ENCODE results near the gene DCAF11. TPM values are rescaled to one million over a fixed set of nuclear protein-coding genes. Genes with fewer than 3 reads are reported as not detected.

DCAF11 gene
- total and polyA plus RNA-seq, 2 of the 8 experiments (the other 6 are each of a cell fraction or from before 2014, with no cell fraction given), result 60.4 to 63.6 TPM

DNA sequence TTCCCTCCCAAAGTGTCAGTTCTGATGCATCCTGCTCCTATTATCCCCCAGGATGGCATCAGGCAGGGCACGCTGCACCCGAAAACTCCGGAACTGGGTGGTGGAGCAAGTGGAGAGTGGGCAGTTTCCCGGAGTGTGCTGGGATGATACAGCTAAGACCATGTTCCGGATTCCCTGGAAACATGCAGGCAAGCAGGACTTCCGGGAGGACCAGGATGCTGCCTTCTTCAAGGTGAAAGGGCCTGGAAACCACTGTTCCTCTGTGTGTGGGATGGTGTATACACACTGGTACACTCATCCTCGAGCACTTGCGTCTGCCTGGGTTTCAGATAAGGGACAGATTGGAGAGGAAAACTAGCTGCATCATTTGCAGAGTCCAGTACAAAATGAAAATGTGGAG lies 47.5 kb downstream of the DCAF11 start:
- TF ChIP-seq SIRT6 (IDR thresholded peaks at IDR 0.05; ENCODE audit: low read length) (no peak), NANOG (IDR thresholded peaks at IDR 0.05; ENCODE audit: insufficient read depth, low read depth, low read length, poor library complexity, severe bottlenecking) (no peak), KDM1A (IDR thresholded peaks at IDR 0.05; ENCODE audit: borderline replicate concordance, low read length) (no peak), KDM4A (IDR thresholded peaks at IDR 0.05; ENCODE audit: low read depth, low read length, severe bottlenecking) (no peak), TAF7 (optimal IDR thresholded peaks at IDR 0.05; ENCODE audit: borderline replicate concordance, low read depth, low read length) (no peak), SAP30 (IDR thresholded peaks at IDR 0.05; ENCODE audit: insufficient read depth, insufficient replicate concordance, low read length) (no peak), SIX5 (IDR thresholded peaks at IDR 0.05; ENCODE audit: low read depth, low read length) (no peak), HDAC2 (IDR thresholded peaks at IDR 0.05; ENCODE audit: borderline replicate concordance in 1 of 2, low read depth in 2 of 2, low read length in 2 of 2) (no peak)
- TF ChIP-seq, protein P1, sequence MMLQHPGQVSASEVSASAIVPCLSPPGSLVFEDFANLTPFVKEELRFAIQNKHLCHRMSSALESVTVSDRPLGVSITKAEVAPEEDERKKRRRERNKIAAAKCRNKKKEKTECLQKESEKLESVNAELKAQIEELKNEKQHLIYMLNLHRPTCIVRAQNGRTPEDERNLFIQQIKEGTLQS (IDR thresholded peaks at IDR 0.05; ENCODE audit: insufficient read depth, low read depth, low read length), result no peak
- Histone ChIP-seq H3K4me1 (replicated peaks in 1 of 4; ENCODE audit: control insufficient read depth in 3 of 4, insufficient read depth in 4 of 4, low read length in 3 of 4) (peaks cover 0 to 10% (median 2%) of the 10 kb centered on the region in 4 experiments; a peak in 3 of 7 replicates), H3K18ac (ENCODE audit: extremely low read depth, low read length) (no peak overlapping the region), H3K4me3 (ENCODE audit: extremely low read depth in 1 of 4, insufficient read depth in 2 of 4, low read depth in 3 of 4, low read length in 4 of 4) (no peak overlapping the region), H3K36me3 (ENCODE audit: control insufficient read depth in 2 of 4, insufficient read depth in 4 of 4, low read length in 3 of 4) (peaks cover 15 to 38% (median 24%) of the 10 kb centered on the region in 4 experiments), H3K79me1 (ENCODE audit: low read depth, low read length) (no peaks in the 10 kb centered on the region), H3K14ac (ENCODE audit: insufficient read length) (no peak overlapping the region), H3K79me2 (ENCODE audit: control insufficient read depth in 1 of 2, insufficient read depth in 2 of 2, low read length in 2 of 2) (no peaks in the 10 kb centered on the region), H2BK12ac (ENCODE audit: low read depth, low read length) (0 out of 2 replicates have a peak overlapping the region, but pooled peaks have one; percentile 23), H3K23me2 (ENCODE audit: low read depth, low read length) (0 out of 2 replicates have a peak, but pooled peaks cover 2% of the 10 kb centered on the region), H3K9me3 (ENCODE audit: insufficient read depth in 2 of 2, low read depth in 1 of 2, low read length in 1 of 2) (no peaks in the 10 kb centered on the region), H3K56ac (replicated peaks; ENCODE audit: insufficient read length, low read depth, low read length) (no peak overlapping the region), H3K23ac (ENCODE audit: insufficient read length) (no peak overlapping the region), H3K4me2 (ENCODE audit: insufficient read depth in 1 of 2, low read depth in 2 of 2, low read length in 2 of 2) (no peak overlapping the region; a peak in 1 of 4 replicates), H2AFZ (ENCODE audit: low read length) (no peak overlapping the region), H4K91ac (replicated peaks; ENCODE audit: insufficient read length, low read length) (no peak overlapping the region), H2BK15ac (ENCODE audit: low read length) (no peak overlapping the region), H4K8ac (ENCODE audit: extremely low read depth, insufficient read depth, low read length) (no peak overlapping the region), H4K20me1 (replicated peaks in 1 of 2; ENCODE audit: control insufficient read depth in 1 of 2, insufficient read depth in 2 of 2, low read length in 2 of 2) (peaks cover 0 to 16% of the 10 kb centered on the region in 2 experiments), H2AK5ac (ENCODE audit: low read depth, low read length) (no peak overlapping the region), H2BK20ac (ENCODE audit: low read length) (no peak overlapping the region), H3K27me3 (replicated peaks in 1 of 4; ENCODE audit: control insufficient read depth in 3 of 4, extremely low read depth in 1 of 4, insufficient read depth in 3 of 4, low read length in 3 of 4) (no peaks in the 10 kb centered on the region), H3K4ac (replicated peaks; ENCODE audit: insufficient read length, low read depth, low read length) (no peak overlapping the region), H3K27ac (ENCODE audit: low read depth, low read length) (no peak overlapping the region), H4K5ac (ENCODE audit: insufficient read length, low read depth, low read length) (no peak overlapping the region), H2BK120ac (replicated peaks; ENCODE audit: low read depth, low read length) (no peak overlapping the region), H2BK5ac (ENCODE audit: low read depth, low read length) (0 out of 2 replicates have a peak overlapping the region, but pooled peaks have one; percentile 16), H3K9ac (replicated peaks in 1 of 4; ENCODE audit: extremely low read depth in 1 of 4, low read depth in 3 of 4, low read length in 3 of 4) (no peak overlapping the region; a peak in 1 of 7 replicates)
- ChIA-PET POLR2A (ENCODE audit: partially characterized antibody) (interaction anchor here (1.1 to 7.6 kb wide), 17 partner anchors 8 to 157 kb away, joined by 3 to 93 read pairs (median 12); partner anchors contain the start of genes CHMP4A, EMC9, GMPR2 and NEDD8), CTCF (ENCODE audit: partially characterized antibody) (interaction anchor here (0.7 to 3.3 kb wide), 21 partner anchors 9 to 135 kb away, joined by 3 to 24 read pairs (median 5); partner anchors contain the start of genes DCAF11, NRL, PSME2 and RNF31)
- FAIRE-seq (no peak), DNase-seq (ENCODE audit: low read depth in 1 of 2, low spot score in 2 of 2) (no peak)
- WGBS, 2 experiments (ENCODE audit: extremely low coverage in 1 of 2, insufficient coverage in 1 of 2, insufficient read length in 1 of 2, insufficient replicate concordance in 2 of 2, low coverage in 1 of 2, low lambda C conversion rate in 2 of 2, missing lambda C conversion rate in 1 of 2), result 95% methylated on average over 8 of the region's 8 CpGs; no CpG with 5 or more reads in 1 of the 2 experiments

All from H1 (cell line).